ENCODE measurements around the gene PAK4.

Gene PAK4

GRCh38 chr19:39178296-39179006 lies 52.9 kb downstream of the PAK4 start:
- Histone ChIP-seq H3K4me3 (ENCODE audit: insufficient read length, low read depth) (no peak overlapping the region), H3K9me3 (ENCODE audit: insufficient read depth, low read length) (no peaks in the 10 kb centered on the region), H3K27me3 (ENCODE audit: insufficient read depth, insufficient read length) (no peaks in the 10 kb centered on the region), H3K36me3 (ENCODE audit: insufficient read depth, insufficient read length, low read length) (peaks cover 68% of the 10 kb centered on the region), H3K9ac (ENCODE audit: insufficient read length, low read depth) (no peak overlapping the region), H3K4me1 (ENCODE audit: insufficient read depth, insufficient read length) (no peaks in the 10 kb centered on the region)
- no peak for DNase-seq (ENCODE audit: low read depth, low spot score)
- TF ChIP-seq SUZ12 (IDR thresholded peaks at IDR 0.05; ENCODE audit: extremely low read depth, insufficient read depth, insufficient read length): no peak
- TF ChIP-seq ZNF274 (IDR thresholded peaks at IDR 0.05; ENCODE audit: low read depth, low read length): no peak
- no peak for TF ChIP-seq YY1 (IDR thresholded peaks at IDR 0.05; ENCODE audit: insufficient read depth, insufficient read length)

- Histone ChIP-seq H3K4me3 (ENCODE audit: insufficient read length, low read depth) (no peak overlapping the region), H3K27me3 (ENCODE audit: insufficient read depth, insufficient read length) (no peaks in the 10 kb centered on the region), H3K36me3 (ENCODE audit: insufficient read depth, insufficient read length, low read length) (peaks cover 62% of the 10 kb centered on the region), H3K4me1 (ENCODE audit: insufficient read depth, insufficient read length) (no peaks in the 10 kb centered on the region), H3K9ac (ENCODE audit: insufficient read length, low read depth) (no peak overlapping the region), H3K9me3 (ENCODE audit: insufficient read depth, low read length) (no peaks in the 10 kb centered on the region)
- TF ChIP-seq YY1 (IDR thresholded peaks at IDR 0.05; ENCODE audit: insufficient read depth, insufficient read length) (no peak), ZNF274 (IDR thresholded peaks at IDR 0.05; ENCODE audit: low read depth, low read length) (no peak), SUZ12 (IDR thresholded peaks at IDR 0.05; ENCODE audit: extremely low read depth, insufficient read depth, insufficient read length) (no peak)
- no peak for DNase-seq (ENCODE audit: low read depth, low spot score)
These were observed 54.2 kb downstream of the PAK4 start for GRCh38 chr19:39179754-39180153.

GRCh38 chr19:39180749-39181148 lies 55.2 kb downstream of the PAK4 start:
- Histone ChIP-seq H3K4me3 (ENCODE audit: insufficient read length, low read depth) (no peak overlapping the region), H3K27me3 (ENCODE audit: insufficient read depth, insufficient read length) (no peaks in the 10 kb centered on the region), H3K9ac (ENCODE audit: insufficient read length, low read depth) (no peak overlapping the region), H3K4me1 (ENCODE audit: insufficient read depth, insufficient read length) (no peaks in the 10 kb centered on the region), H3K9me3 (ENCODE audit: insufficient read depth, low read length) (no peaks in the 10 kb centered on the region), H3K36me3 (ENCODE audit: insufficient read depth, insufficient read length, low read length) (peaks cover 53% of the 10 kb centered on the region)
- TF ChIP-seq ZNF274 (IDR thresholded peaks at IDR 0.05; ENCODE audit: low read depth, low read length): no peak
- no peak for TF ChIP-seq YY1 (IDR thresholded peaks at IDR 0.05; ENCODE audit: insufficient read depth, insufficient read length)
- TF ChIP-seq SUZ12 (IDR thresholded peaks at IDR 0.05; ENCODE audit: extremely low read depth, insufficient read depth, insufficient read length): no peak
- DNase-seq (ENCODE audit: low read depth, low spot score): no peak

- Histone ChIP-seq H3K4me1 (ENCODE audit: insufficient read depth, insufficient read length) (no peaks in the 10 kb centered on the region), H3K9ac (ENCODE audit: insufficient read length, low read depth) (no peak overlapping the region), H3K9me3 (ENCODE audit: insufficient read depth, low read length) (no peaks in the 10 kb centered on the region), H3K36me3 (ENCODE audit: insufficient read depth, insufficient read length, low read length) (peaks cover 44% of the 10 kb centered on the region), H3K27me3 (ENCODE audit: insufficient read depth, insufficient read length) (no peaks in the 10 kb centered on the region), H3K4me3 (ENCODE audit: insufficient read length, low read depth) (no peak overlapping the region)
- no peak for TF ChIP-seq ZNF274 (IDR thresholded peaks at IDR 0.05; ENCODE audit: low read depth, low read length)
- no peak for TF ChIP-seq YY1 (IDR thresholded peaks at IDR 0.05; ENCODE audit: insufficient read depth, insufficient read length)
- no peak for TF ChIP-seq SUZ12 (IDR thresholded peaks at IDR 0.05; ENCODE audit: extremely low read depth, insufficient read depth, insufficient read length)
- no peak for DNase-seq (ENCODE audit: low read depth, low spot score)
These were observed 56.1 kb downstream of the PAK4 start for GRCh38 chr19:39181500-39182173.

DNA sequence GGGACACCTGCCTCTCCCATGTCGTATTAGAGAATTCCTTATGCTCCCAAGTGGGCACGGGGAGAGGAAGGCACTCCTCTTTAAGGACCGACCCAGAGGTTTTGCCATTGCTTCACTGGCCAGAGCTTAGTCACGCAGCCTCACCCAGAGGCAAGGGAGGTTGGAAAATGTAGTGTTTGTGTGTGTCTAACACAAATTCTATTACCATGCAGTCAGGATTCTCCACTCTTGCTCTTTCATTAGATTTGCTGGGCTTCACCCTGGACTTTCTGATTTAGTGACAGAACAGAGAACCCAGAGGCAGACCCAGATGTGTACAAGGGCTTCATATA lies 56.6 kb downstream of the PAK4 start:
- Histone ChIP-seq H3K36me3 (ENCODE audit: insufficient read depth, insufficient read length, low read length) (peaks cover 43% of the 10 kb centered on the region), H3K27me3 (ENCODE audit: insufficient read depth, insufficient read length) (no peaks in the 10 kb centered on the region), H3K9me3 (ENCODE audit: insufficient read depth, low read length) (no peaks in the 10 kb centered on the region), H3K4me3 (ENCODE audit: insufficient read length, low read depth) (no peak overlapping the region), H3K9ac (ENCODE audit: insufficient read length, low read depth) (no peak overlapping the region), H3K4me1 (ENCODE audit: insufficient read depth, insufficient read length) (no peaks in the 10 kb centered on the region)
- no peak for DNase-seq (ENCODE audit: low read depth, low spot score)
- TF ChIP-seq ZNF274 (IDR thresholded peaks at IDR 0.05; ENCODE audit: low read depth, low read length) (no peak), YY1 (IDR thresholded peaks at IDR 0.05; ENCODE audit: insufficient read depth, insufficient read length) (no peak), SUZ12 (IDR thresholded peaks at IDR 0.05; ENCODE audit: extremely low read depth, insufficient read depth, insufficient read length) (no peak)

GRCh38 chr19:39183104-39183503 lies 57.5 kb downstream of the PAK4 start:
- TF ChIP-seq YY1 (IDR thresholded peaks at IDR 0.05; ENCODE audit: insufficient read depth, insufficient read length) (no peak), SUZ12 (IDR thresholded peaks at IDR 0.05; ENCODE audit: extremely low read depth, insufficient read depth, insufficient read length) (no peak), ZNF274 (IDR thresholded peaks at IDR 0.05; ENCODE audit: low read depth, low read length) (no peak)
- H3K9me3 ChIP-seq (ENCODE audit: insufficient read depth, low read length): no peaks in the 10 kb centered on the region
- H3K9ac ChIP-seq (ENCODE audit: insufficient read length, low read depth): no peak overlapping the region
- H3K4me1 ChIP-seq (ENCODE audit: insufficient read depth, insufficient read length): no peaks in the 10 kb centered on the region
- DNase-seq (ENCODE audit: low read depth, low spot score): no peak
- H3K27me3 ChIP-seq (ENCODE audit: insufficient read depth, insufficient read length): no peaks in the 10 kb centered on the region
- H3K36me3 ChIP-seq (ENCODE audit: insufficient read depth, insufficient read length, low read length): peaks cover 35% of the 10 kb centered on the region
- H3K4me3 ChIP-seq (ENCODE audit: insufficient read length, low read depth): no peak overlapping the region

GRCh38 chr19:39186391-39186790 lies 60.8 kb downstream of the PAK4 start:
- TF ChIP-seq YY1 (IDR thresholded peaks at IDR 0.05; ENCODE audit: insufficient read depth, insufficient read length) (no peak), SUZ12 (IDR thresholded peaks at IDR 0.05; ENCODE audit: extremely low read depth, insufficient read depth, insufficient read length) (no peak), ZNF274 (IDR thresholded peaks at IDR 0.05; ENCODE audit: low read depth, low read length) (no peak)
- Histone ChIP-seq H3K36me3 (ENCODE audit: insufficient read depth, insufficient read length, low read length) (peaks cover 12% of the 10 kb centered on the region), H3K9me3 (ENCODE audit: insufficient read depth, low read length) (no peaks in the 10 kb centered on the region), H3K9ac (ENCODE audit: insufficient read length, low read depth) (no peak overlapping the region), H3K4me1 (ENCODE audit: insufficient read depth, insufficient read length) (no peaks in the 10 kb centered on the region), H3K4me3 (ENCODE audit: insufficient read length, low read depth) (no peak overlapping the region), H3K27me3 (ENCODE audit: insufficient read depth, insufficient read length) (no peaks in the 10 kb centered on the region)
- no peak for DNase-seq (ENCODE audit: low read depth, low spot score)
